Neural cell (in vitro differentiated cells): ENCODE results near the gene BLCAP. TPM values are rescaled to one million over a fixed set of nuclear protein-coding genes. Genes with fewer than 3 reads are reported as not detected.

Experiments
- H2AFZ ChIP-seq: fragments of 200-600, 300-800 bp; sonication (generic), shearing (Covaris generic); 2 replicates; pipeline ENCODE4 v1.6.0; 2014; ENCODE audit warnings: low read depth, mild to moderate bottlenecking, antibody characterized with exemption, low read length, moderate library complexity
- H3F3A ChIP-seq: fragments of 200-600 bp; shearing (Covaris generic); 2 replicates; pipeline ENCODE4 v1.6.1; 2016; ENCODE audit warnings: mild to moderate bottlenecking, moderate library complexity, mixed read lengths, antibody characterized with exemption, low read length; ENCODE audit not compliant: insufficient read depth, poor library complexity, severe bottlenecking
- H3K27ac ChIP-seq: fragments of 200-600, 300-800 bp; sonication (generic), shearing (Covaris generic); 2 replicates; pipeline ENCODE4 v1.5.1; 2014; ENCODE audit warnings: mild to moderate bottlenecking, low read length, moderate library complexity
- H3K27me3 ChIP-seq: fragments of 300-800, 200-600 bp; sonication (generic), shearing (Covaris generic); 2 replicates; pipeline ENCODE4 v1.6.0; 2014; ENCODE audit warnings: mild to moderate bottlenecking, low read depth, low read length, moderate library complexity; ENCODE audit not compliant: insufficient read depth
- H3K36me3 ChIP-seq: fragments of 300-800, 200-600 bp; sonication (generic), shearing (Covaris generic); 2 replicates; pipeline ENCODE4 v1.5.1; 2014; ENCODE audit warnings: mild to moderate bottlenecking, antibody characterized with exemption, low read length, moderate library complexity; ENCODE audit not compliant: insufficient read depth
- H3K4me2 ChIP-seq: fragments of 300-800, 200-600 bp; sonication (generic), shearing (Covaris generic); 2 replicates; pipeline ENCODE4 v1.6.0; 2014; ENCODE audit warnings: mild to moderate bottlenecking, low read length
- H3K4me3 ChIP-seq: fragments of 300-800, 200-600 bp; sonication (generic), shearing (Covaris generic); 2 replicates; pipeline ENCODE4 v1.5.1; 2014; ENCODE audit warnings: mild to moderate bottlenecking, low read length, moderate library complexity
- H3K79me2 ChIP-seq: fragments of 200-600 bp; shearing (Covaris generic); replicated peaks from 2 replicates; pipeline ENCODE4 v1.6.0; 2014; ENCODE audit warnings: mild to moderate bottlenecking, low read length, moderate library complexity; ENCODE audit not compliant: insufficient read depth
- H3K9ac ChIP-seq: fragments of 300-800, 200-600 bp; sonication (generic), shearing (Covaris generic); 2 replicates; pipeline ENCODE4 v1.6.1; 2016; ENCODE audit warnings: mild to moderate bottlenecking, low read length, mixed read lengths
- H3K9me2 ChIP-seq: fragments of 200-600 bp; shearing (Covaris generic); 2 replicates; pipeline ENCODE4 v1.6.1; 2016; ENCODE audit warnings: mild to moderate bottlenecking, low read length, mixed read lengths; ENCODE audit not compliant: insufficient read depth
- H3K9me3 ChIP-seq: fragments of 200-600, 300-800 bp; sonication (generic), shearing (Covaris generic); 2 replicates; pipeline ENCODE4 v1.6.1; 2016; ENCODE audit warnings: mild to moderate bottlenecking, mixed run types, low read length, moderate library complexity, mixed read lengths
- H4K20me1 ChIP-seq: fragments of 200-600 bp; shearing (Covaris generic); 2 replicates; pipeline ENCODE4 v1.6.1; 2016; ENCODE audit warnings: mild to moderate bottlenecking, mixed run types; ENCODE audit not compliant: insufficient read depth
- EP300 ChIP-seq: fragments of 450-650 bp; conservative IDR thresholded peaks from 2 replicates; pipeline ENCODE4 v1.6.1; 2014; ENCODE audit warnings: antibody characterized with exemption, mild to moderate bottlenecking, moderate library complexity; ENCODE audit not compliant: poor library complexity, severe bottlenecking
- EZH2 ChIP-seq: fragments of 200-600, 300-800 bp; shearing (Covaris generic), sonication (generic); IDR thresholded peaks from 2 replicates; pipeline ENCODE4 v1.6.1; 2014; ENCODE audit warnings: antibody characterized with exemption, low read length, borderline replicate concordance, mild to moderate bottlenecking; ENCODE audit not compliant: insufficient read depth, poor library complexity, severe bottlenecking
- MXI1 ChIP-seq: fragments of 450-650 bp; conservative IDR thresholded peaks from 2 replicates; pipeline ENCODE4 v1.6.1; 2014; ENCODE audit warnings: antibody characterized with exemption, mild to moderate bottlenecking; ENCODE audit not compliant: poor library complexity, severe bottlenecking
- POLR2AphosphoS5 ChIP-seq: IDR thresholded peaks from 2 replicates; pipeline ENCODE4 v1.6.1; 2012
- SMC3 ChIP-seq: fragments of 450-650 bp; conservative IDR thresholded peaks from 2 replicates; pipeline ENCODE4 v1.6.1; 2014; ENCODE audit warnings: antibody characterized with exemption, mild to moderate bottlenecking, moderate library complexity; ENCODE audit not compliant: poor library complexity
- polyA plus RNA-seq: library from polyadenylated mRNA; depleted of rRNA; stranded (reverse); fragments of >200 nt; gene quantifications from 2 replicates; pipeline ENCODE4 v1.2.3, GENCODE V29; 2014
- TF ChIP-seq, protein P1 (sequence below): fragments of 450-650 bp; IDR thresholded peaks from 2 replicates; pipeline ENCODE4 v1.5.1; 2014; ENCODE audit warnings: antibody characterized with exemption, mild to moderate bottlenecking, moderate library complexity; ENCODE audit not compliant: poor library complexity, severe bottlenecking
- TF ChIP-seq, protein P2 (sequence below): IDR thresholded peaks from 2 replicates; pipeline ENCODE4 v1.6.1; 2012; ENCODE audit warnings: borderline replicate concordance

BLCAP gene
- polyA plus RNA-seq, 1 donor from 2014 or later, result 344 TPM

DNA sequence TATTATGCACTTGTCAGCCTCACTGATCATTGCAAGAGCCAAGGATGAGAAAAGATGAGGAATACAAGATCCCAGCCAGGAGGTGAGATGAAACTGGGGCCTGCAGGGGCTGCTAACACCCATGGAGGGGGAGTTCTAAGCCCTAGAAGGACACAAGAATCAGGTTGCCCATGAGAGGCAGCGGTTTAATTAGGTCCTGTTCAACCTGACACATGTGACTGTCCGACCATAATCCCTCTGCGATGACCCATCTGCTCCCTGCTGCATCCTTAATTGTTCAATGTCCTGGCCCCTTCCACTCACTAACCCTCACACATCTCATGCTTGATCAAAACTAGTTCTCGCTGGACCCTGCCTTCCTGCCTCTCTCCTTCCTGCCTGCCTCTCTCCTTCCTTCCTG lies 58.8 kb downstream of the BLCAP start:
- no peak overlapping the region for H2AFZ ChIP-seq
- no peaks in the 10 kb centered on the region for H3K9me3 ChIP-seq
- H3K9me2 ChIP-seq, result no peaks in the 10 kb centered on the region
- TF ChIP-seq, protein P1, sequence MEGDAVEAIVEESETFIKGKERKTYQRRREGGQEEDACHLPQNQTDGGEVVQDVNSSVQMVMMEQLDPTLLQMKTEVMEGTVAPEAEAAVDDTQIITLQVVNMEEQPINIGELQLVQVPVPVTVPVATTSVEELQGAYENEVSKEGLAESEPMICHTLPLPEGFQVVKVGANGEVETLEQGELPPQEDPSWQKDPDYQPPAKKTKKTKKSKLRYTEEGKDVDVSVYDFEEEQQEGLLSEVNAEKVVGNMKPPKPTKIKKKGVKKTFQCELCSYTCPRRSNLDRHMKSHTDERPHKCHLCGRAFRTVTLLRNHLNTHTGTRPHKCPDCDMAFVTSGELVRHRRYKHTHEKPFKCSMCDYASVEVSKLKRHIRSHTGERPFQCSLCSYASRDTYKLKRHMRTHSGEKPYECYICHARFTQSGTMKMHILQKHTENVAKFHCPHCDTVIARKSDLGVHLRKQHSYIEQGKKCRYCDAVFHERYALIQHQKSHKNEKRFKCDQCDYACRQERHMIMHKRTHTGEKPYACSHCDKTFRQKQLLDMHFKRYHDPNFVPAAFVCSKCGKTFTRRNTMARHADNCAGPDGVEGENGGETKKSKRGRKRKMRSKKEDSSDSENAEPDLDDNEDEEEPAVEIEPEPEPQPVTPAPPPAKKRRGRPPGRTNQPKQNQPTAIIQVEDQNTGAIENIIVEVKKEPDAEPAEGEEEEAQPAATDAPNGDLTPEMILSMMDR, result no peak
- TF ChIP-seq, protein P2, sequence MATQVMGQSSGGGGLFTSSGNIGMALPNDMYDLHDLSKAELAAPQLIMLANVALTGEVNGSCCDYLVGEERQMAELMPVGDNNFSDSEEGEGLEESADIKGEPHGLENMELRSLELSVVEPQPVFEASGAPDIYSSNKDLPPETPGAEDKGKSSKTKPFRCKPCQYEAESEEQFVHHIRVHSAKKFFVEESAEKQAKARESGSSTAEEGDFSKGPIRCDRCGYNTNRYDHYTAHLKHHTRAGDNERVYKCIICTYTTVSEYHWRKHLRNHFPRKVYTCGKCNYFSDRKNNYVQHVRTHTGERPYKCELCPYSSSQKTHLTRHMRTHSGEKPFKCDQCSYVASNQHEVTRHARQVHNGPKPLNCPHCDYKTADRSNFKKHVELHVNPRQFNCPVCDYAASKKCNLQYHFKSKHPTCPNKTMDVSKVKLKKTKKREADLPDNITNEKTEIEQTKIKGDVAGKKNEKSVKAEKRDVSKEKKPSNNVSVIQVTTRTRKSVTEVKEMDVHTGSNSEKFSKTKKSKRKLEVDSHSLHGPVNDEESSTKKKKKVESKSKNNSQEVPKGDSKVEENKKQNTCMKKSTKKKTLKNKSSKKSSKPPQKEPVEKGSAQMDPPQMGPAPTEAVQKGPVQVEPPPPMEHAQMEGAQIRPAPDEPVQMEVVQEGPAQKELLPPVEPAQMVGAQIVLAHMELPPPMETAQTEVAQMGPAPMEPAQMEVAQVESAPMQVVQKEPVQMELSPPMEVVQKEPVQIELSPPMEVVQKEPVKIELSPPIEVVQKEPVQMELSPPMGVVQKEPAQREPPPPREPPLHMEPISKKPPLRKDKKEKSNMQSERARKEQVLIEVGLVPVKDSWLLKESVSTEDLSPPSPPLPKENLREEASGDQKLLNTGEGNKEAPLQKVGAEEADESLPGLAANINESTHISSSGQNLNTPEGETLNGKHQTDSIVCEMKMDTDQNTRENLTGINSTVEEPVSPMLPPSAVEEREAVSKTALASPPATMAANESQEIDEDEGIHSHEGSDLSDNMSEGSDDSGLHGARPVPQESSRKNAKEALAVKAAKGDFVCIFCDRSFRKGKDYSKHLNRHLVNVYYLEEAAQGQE, result no peak
- TF ChIP-seq POLR2AphosphoS5, result no peak
- TF ChIP-seq MXI1, result no peak
- no peak for TF ChIP-seq EP300
- no peak for TF ChIP-seq EZH2
- no peak for TF ChIP-seq SMC3
- no peaks in the 10 kb centered on the region for H4K20me1 ChIP-seq
- H3K4me2 ChIP-seq, result no peak overlapping the region
- H3K27ac ChIP-seq, result no peak overlapping the region
- no peaks in the 10 kb centered on the region for H3K79me2 ChIP-seq
- no peaks in the 10 kb centered on the region for H3K27me3 ChIP-seq
- H3K9ac ChIP-seq, result no peak overlapping the region
- no peaks in the 10 kb centered on the region for H3K36me3 ChIP-seq
- no peak overlapping the region for H3K4me3 ChIP-seq
- no peaks in the 10 kb centered on the region for H3F3A ChIP-seq

Other genes starting within 250 kb of the BLCAP start
- gene MANBAL, start 238.2 kb downstream of the BLCAP start, polyA plus RNA-seq, result 41.5 and 42.1 TPM in 2 replicates
- gene SRC, start 181.7 kb downstream of the BLCAP start, polyA plus RNA-seq, result 39.0 and 49.5 TPM in 2 replicates
- gene NNAT, start 6.6 kb downstream of the BLCAP start, polyA plus RNA-seq, result 996 and 1,180 TPM in 2 replicates
- 31.0 and 32.6 TPM in 2 replicates for gene CTNNBL1, start 166.2 kb upstream of the BLCAP start, polyA plus RNA-seq